NCI-H2196 (cell line): ENCODE data around the gene IDH3G.
A peak's percentile ranks its signal among the peaks of the same experiment; 100 is the strongest.

Experiments used
- DNase-seq: peaks from one replicate; lab custom pipeline; 2025; ENCODE audit not compliant: unreplicated experiment; lab: John Stamatoyannopoulos, UW

IDH3G gene

GRCh38 chrX:153773741-153774575 lies 20.2 kb downstream of the IDH3G start:
- DNase-seq: no peak

- DNase-seq: no peak
These were observed 21.0 kb downstream of the IDH3G start for GRCh38 chrX:153773218-153773611.

GRCh38 chrX:153772316-153773217 lies 21.6 kb downstream of the IDH3G start:
- no peak for DNase-seq

GRCh38 chrX:153771415-153772315 lies 22.5 kb downstream of the IDH3G start:
- no peak for DNase-seq

GRCh38 chrX:153770601-153771414 lies 23.4 kb downstream of the IDH3G start:
- no peak for DNase-seq

GRCh38 chrX:153769865-153770600 lies 24.1 kb downstream of the IDH3G start:
- DNase-seq: no peak

- DNase-seq: no peak
These were observed 24.9 kb downstream of the IDH3G start for GRCh38 chrX:153769158-153769864.

GRCh38 chrX:153768311-153769157 lies 25.6 kb downstream of the IDH3G start:
- no peak for DNase-seq

GRCh38 chrX:153767674-153768055 lies 26.5 kb downstream of the IDH3G start:
- DNase-seq: no peak

GRCh38 chrX:153766871-153767673 lies 27.1 kb downstream of the IDH3G start:
- no peak for DNase-seq

- DNase-seq: no peak
These were observed 27.9 kb downstream of the IDH3G start for GRCh38 chrX:153766098-153766817.

GRCh38 chrX:153765138-153766079 lies 28.8 kb downstream of the IDH3G start:
- peak; percentile 11 for DNase-seq

- DNase-seq: no peak
These were observed 29.4 kb downstream of the IDH3G start for GRCh38 chrX:153764786-153765137.

GRCh38 chrX:153763989-153764755 lies 30.0 kb downstream of the IDH3G start, which contains the start of gene PLXNB3:
Gene PLXNB3 (plus strand): TSS chrX:153764249. CDS start chrX:153765536, 1,287 bp downstream.
- DNase-seq: peak; percentile 86
